HCEC 1CT (cell line): ENCODE data around the gene LDLRAD4.
A peak's percentile ranks its signal among the peaks of the same experiment; 100 is the strongest.

Source experiments
- DNase-seq: peaks from one replicate; pipeline ENCODE4 v3.0.0-alpha.2; 2017

The LDLRAD4 gene

GRCh38 chr18:13357289-13357688 is 138.7 kb downstream of the LDLRAD4 start:
- DNase-seq, result no peak

DNA sequence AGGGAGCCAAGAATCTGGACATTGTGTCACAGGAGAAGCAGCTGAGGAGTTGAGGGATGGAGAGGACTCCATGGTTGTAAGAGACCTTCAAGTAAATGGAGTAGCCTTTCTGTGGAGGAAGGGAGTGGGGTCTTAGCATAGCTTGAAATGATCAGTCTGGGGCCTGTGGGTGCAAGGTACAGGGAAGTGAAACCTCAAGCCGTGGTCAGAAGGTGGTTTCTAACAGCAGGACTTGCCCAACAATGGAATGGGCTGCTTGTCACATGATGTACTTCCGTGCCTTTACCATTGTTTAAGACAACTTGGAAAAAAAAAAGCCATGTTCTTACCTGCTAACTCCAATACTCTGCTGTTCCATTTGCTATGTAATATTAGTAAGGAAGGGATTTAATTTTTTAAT is 140.7 kb downstream of the LDLRAD4 start:
- DNase-seq, result no peak

DNA sequence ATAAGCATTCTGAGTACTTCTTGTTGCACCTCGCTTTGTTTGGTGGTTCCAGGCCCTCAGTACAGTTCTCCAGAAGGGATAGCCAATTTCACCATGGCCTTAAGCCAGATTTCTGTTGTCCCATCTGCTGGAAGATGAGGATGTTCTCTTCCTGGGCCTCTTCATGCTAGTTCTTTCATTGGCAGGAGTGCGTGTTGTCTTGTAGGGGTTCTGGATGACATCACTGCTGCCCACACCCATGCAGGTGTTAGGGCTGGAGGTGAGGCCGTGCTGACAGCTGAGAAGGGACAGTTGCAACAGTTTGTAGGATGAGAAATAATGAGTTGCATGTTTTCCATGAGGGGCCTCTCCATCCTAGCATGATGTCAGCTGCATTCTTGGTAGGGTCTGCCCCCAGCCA is 142.9 kb downstream of the LDLRAD4 start:
- no peak for DNase-seq

- DNase-seq, result no peak
Measured at GRCh38 chr18:13362051-13362450, 143.5 kb downstream of the LDLRAD4 start.

DNA sequence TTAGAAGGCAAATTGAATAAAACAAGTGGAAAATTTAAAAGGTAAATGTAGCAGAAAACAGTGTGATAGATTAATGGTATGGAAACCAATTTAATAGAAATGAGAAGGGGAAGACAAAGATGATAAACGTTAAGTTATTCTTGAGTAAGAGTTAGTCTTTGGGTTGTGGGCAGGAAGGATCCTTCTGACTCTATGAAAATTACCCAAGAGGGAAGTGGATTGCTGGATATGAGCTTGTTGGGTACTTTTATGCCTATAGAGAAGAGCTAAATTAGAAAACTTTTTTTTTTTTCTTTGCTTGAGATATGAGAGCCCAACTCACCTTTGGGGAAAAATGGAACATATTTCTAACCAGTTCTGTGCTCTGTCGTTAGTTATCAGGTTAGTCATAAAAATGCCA is 144.0 kb downstream of the LDLRAD4 start:
- no peak for DNase-seq

DNA sequence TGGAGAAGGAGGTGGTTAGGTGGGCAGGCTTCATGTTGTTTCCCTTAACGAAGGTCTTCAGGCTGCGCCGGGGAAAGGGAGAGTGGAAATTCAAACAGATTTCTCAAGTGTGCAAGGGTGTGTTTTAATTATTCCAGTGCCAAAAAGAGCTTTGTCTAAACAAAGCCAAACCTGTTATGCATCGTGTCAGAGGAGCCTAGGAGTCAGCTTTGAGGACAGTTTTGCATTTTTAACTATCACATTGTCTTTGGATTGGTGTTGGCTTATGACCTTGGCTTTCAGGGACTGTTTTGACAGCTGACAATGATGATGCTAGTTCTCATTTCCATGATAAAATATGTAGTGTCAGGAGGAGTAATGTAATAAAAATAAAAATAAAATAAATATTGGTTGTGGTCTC is 144.8 kb downstream of the LDLRAD4 start:
- no peak for DNase-seq

DNA sequence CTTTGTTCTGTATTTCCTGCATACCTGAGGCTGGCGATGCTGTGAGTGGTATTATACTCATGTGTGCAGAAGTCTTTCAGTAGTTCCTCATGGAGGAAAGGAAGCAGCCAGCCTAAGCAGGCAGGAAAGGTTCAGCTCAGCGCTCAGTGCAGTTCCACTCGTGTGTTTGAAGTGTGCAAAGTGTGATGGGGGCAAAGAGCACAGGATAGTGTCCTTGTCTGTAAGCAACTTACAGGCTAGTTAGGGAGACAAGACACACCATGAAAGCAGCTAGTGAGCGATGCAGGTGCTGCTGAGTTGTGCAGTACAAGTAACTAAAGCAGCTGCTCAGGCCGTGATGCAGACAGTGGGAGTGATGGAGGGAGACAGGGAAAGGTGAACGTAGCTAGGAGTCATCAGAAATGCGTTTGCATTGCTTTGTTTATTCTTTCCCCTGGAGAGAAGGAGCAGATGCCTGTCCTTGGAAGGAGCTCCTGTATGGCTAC is 146.2 kb downstream of the LDLRAD4 start:
- no peak for DNase-seq

- DNase-seq, result no peak
Measured at GRCh38 chr18:13366131-13366530, 147.6 kb downstream of the LDLRAD4 start.

DNA sequence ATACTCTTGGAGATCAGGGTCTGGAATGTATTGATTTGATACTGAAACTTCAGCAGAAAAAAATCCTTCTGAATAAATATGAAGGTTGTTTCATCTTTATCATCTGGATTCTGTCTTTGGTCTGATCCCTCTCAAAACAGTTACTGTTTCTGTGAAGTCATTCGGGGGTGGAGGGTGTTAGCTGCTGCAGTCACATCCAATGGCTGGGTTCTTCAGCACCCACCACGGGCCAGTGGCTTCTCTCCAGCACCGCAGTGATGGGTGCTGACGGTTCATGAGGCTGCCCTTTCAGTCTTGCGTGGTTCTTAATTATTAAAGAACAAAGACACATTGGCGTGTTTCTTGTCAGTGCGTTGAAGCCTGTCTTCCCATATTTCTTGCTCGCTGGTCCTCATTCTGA is 148.0 kb downstream of the LDLRAD4 start:
- DNase-seq, result no peak

DNA sequence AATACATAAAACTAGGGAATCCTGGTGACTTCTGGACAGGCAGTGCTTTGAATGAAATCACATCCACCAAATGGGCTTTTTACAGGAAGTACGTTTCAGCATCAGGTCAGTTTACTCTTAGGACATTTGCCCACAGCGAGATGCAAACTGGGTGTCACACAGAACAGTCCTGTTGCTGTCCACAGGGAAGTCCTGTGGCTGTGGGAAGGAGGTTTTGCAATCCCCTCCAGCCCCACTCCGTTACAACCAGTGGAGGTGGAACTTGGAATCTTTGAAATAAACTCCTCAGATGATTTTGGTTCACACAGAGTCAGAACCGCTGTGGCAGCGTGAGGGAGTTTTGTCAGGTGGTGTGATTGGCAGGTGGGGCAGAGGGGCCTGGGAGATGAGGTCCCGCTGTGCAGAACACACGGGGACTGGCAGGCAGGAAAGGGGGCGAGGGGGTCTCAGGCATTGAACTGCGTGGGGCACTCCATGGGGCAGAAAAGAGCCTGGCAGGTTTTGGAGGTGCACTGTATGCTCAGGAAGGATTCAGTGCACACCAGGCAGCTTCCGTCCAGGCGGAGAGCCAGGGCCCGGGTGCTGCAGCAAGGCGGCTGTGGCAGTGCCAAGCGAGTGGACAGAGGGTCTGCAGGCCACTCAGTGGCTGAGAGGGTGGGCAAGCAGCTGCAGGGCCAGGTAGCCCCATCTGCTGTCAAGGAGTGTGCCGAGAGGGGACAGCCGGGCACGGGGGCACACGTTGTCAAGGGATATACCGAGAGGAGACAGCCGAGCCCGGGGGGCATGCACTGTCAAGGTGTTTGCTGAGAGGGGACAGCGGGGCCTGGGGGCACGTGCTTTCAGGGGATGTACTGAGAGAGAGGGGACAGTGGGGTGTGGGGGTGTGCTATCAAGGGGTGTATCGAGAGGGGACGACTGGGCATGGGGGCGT is 148.7 kb downstream of the LDLRAD4 start:
- no peak for DNase-seq

- no peak for DNase-seq
Measured at GRCh38 chr18:13368080-13368813, 149.7 kb downstream of the LDLRAD4 start.

- DNase-seq, result no peak
Measured at GRCh38 chr18:13369353-13369752, 150.8 kb downstream of the LDLRAD4 start.

DNA sequence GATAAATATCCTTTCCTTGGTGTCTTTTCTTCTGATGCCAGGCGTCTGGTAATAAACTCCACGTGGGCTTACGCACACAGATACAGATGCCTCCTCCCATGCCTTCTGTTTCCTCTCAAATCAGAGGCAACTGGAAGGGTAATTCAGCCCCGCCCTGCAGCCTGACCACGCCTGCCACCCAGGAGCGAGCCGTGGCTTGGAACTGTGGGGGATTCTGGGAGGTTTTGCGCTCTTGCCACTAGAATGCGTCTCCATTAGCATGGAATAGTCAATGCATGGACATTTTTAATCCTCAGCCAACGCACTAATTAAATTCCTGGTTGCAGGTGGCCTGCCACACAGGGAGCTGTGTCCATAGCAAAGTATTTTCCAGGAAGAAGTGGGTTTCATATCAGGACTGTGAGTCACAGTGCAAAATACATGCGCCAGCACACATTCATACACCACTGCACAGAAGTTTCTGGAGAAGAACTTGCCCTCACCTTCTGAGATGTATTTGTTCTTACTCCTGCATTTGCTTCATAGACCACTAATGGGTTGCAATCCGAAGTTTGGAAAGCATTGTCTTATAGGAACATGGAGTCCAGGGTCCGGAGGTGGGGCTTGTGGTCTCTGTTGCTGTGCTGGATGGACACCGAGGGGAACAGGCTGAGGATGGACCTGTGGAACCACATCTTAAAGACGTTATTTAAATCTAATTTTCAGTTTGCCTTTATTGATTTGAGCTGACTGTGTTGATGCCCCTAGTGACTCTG is 151.4 kb downstream of the LDLRAD4 start:
- DNase-seq, result no peak

DNA sequence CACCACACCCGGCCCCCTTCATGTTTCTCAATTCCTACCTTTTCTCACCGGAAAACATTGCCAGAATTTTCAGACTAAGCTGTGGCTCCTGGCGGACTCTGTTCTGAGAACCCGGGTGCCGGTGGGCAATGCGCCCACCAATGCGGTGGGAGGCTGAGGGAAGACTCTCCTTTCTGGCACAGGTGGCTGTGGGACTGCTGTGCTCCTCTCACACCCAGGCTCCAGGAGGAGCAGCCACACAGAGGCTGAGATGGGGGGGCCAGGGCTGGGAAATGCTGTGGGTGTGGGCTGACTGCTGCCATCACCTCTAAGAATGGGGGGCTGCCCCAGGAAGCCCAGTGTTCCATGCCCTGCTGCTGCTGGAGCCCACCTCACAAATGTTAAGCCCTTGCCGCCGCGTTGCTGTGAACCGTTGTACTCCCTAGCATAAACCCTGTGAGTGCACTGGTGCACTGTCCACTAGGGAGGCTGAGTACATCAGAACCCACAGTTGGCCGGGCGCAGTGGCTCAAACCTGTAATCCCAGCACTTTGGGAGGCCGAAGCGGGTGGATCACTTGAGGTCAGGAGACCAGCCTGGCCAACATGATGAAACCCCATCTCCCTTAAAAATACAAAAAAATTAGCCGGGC is 152.6 kb downstream of the LDLRAD4 start:
- no peak for DNase-seq

- DNase-seq, result no peak
Measured at GRCh38 chr18:13371689-13372418, 153.3 kb downstream of the LDLRAD4 start.

GRCh38 chr18:13372531-13372951 is 154.0 kb downstream of the LDLRAD4 start:
- no peak for DNase-seq

- no peak for DNase-seq
Measured at GRCh38 chr18:13374096-13374467, 155.5 kb downstream of the LDLRAD4 start.

DNA sequence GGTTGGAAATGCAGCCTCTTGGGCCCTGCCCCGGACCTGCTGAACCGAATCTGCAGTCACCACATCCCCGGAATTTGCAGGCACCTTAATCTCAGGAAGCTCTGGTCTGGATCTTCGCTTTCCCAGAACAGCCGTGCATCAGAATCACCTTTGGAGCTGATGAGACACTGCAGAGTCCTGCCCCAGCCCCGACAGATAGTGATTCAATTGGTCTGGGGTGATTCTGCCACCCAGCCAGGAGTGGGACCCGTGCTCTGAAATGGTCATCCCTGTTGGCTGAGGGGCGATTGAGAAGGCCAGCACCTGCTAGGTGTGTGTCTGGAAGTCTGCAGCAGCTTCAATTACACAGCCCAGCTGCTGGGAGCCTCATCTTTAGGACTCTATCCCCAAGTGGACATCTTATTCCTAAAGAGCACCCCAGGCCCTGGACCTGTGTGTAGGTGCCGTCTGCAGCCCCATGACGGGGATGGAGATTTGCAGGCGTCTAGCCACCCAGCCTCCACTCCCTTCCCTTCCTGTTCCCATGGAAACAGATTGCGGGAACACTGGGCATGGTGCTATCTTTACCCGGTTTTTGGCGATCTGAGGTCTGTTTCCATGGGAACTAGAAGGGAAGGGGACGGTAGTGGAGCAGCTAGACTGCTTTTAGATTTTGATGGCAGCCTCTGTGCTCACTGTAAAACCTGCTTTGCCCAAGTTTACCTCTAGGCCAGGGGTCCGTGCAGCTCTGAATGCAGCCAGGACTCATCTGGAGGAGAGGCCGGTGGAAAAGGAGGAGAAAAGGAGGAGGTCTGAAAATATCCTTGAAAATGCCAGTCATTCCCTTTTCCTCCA is 156.1 kb downstream of the LDLRAD4 start:
- DNase-seq, result no peak

DNA sequence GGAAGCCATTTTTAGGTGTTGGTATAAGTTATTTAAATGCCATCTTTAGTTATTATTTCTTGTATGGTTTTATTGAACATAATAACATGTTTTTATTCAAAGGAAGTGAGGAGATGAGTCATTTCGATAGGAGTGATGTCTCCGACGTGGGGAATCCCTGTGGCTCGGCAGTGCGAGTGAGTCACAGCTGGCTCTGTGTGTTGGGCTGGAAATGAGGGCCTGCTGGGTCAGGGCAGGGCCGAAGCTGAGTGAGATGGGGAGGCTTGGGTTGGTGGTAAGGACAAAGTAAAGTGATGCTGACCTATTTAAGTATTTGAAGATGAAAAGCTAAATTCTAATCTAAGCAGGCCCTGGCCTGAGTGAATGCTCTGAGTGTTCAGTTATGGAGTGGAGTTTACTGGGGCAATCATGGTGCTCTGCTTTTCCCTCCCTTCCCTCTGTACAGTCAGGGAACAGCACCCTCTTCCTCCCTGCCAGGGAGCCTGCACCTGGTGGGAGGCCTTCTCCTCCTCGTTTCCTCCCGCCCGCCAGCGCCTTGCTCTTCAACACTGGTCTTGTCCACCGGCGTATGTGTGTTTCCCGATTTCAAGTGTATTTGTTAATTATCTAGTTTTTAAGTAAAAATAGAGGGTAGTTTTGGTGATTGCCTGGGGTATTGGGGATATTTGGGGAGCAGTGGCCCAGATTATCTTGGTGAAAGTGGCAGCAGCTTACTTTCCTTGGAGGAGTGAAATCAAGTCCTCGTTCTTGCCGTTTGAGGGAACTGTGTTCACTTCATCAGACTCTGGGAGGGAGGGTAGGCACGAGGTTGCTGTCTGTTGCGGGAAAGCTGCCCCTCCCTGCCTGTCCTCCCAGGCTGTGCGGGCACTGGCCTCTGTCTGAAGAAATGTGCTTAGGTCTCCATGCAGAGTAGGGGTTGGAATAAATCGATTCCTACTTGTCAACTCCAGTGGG is 157.0 kb downstream of the LDLRAD4 start:
- DNase-seq, result peak; percentile 9

- DNase-seq, result no peak
Measured at GRCh38 chr18:13376298-13376840, 157.8 kb downstream of the LDLRAD4 start.
